ENCODE measurements around the gene KLHDC4.

DNA sequence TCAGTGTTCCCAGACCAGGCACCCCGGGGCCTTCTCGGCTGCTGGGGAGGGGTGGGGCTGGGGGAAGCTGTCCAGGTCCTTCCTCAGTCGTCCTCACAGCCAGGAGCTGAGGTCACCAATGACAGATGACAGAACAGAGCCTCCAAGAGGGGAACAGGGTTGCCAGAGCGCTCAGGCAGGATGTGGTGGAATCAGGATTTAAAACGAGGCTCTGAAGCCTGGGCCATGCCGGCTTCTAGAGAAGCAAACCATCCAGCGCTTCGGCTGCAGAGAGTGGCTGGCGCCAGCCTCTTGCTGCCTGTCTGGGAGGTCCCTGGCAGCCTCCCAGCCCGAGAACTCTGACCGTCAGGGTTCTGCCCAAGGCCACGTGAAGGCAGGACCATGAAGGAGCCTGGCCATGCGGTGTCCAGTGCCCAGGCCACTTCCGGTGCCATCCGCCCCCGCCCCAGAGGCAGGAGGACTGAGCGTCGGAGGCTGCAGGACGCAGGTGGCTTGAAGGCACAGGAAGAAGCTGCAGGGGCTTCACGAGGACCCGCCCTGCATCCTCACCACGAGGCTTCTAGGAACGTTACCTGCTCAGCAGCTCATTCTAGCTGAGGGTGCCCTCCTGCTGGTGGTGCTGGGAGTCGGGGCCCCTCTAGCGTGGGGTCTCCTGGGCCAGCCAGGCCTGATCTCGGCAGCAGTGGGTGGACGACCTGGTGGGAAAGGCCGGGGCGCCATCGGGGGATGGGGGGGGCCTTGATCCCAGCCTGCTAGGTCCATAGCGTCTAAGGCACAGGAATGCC lies 78.5 kb downstream of the KLHDC4 start:
- TF ChIP-seq POLR2A (IDR thresholded peaks at IDR 0.05) (no peak), POLR2AphosphoS5 (IDR thresholded peaks at IDR 0.05) (no peak), EP300 (IDR thresholded peaks at IDR 0.05) (no peak)
- TF ChIP-seq, protein P1, sequence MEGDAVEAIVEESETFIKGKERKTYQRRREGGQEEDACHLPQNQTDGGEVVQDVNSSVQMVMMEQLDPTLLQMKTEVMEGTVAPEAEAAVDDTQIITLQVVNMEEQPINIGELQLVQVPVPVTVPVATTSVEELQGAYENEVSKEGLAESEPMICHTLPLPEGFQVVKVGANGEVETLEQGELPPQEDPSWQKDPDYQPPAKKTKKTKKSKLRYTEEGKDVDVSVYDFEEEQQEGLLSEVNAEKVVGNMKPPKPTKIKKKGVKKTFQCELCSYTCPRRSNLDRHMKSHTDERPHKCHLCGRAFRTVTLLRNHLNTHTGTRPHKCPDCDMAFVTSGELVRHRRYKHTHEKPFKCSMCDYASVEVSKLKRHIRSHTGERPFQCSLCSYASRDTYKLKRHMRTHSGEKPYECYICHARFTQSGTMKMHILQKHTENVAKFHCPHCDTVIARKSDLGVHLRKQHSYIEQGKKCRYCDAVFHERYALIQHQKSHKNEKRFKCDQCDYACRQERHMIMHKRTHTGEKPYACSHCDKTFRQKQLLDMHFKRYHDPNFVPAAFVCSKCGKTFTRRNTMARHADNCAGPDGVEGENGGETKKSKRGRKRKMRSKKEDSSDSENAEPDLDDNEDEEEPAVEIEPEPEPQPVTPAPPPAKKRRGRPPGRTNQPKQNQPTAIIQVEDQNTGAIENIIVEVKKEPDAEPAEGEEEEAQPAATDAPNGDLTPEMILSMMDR (IDR thresholded peaks at IDR 0.05) = no peak

Data from upper lobe of left lung (tissue), 4 donors.